ENCODE data around the gene TTC7B.

Gene TTC7B

GRCh38 chr14:90724866-90725265 lies 91.4 kb downstream of the TTC7B start:
- H3K36me3 Mint-ChIP-seq = no peaks in the 10 kb centered on the region
- H3K27me3 Mint-ChIP-seq = peaks cover 5% of the 10 kb centered on the region
- no peak for DNase-seq
- CTCF ChIA-PET = no interaction called here
- no peaks in the 10 kb centered on the region for H3K4me1 Mint-ChIP-seq
- H3K27ac Mint-ChIP-seq = no peak overlapping the region
- peaks cover 2% of the 10 kb centered on the region for H3K9me3 Mint-ChIP-seq
- no peak overlapping the region for H3K4me3 Mint-ChIP-seq

DNA sequence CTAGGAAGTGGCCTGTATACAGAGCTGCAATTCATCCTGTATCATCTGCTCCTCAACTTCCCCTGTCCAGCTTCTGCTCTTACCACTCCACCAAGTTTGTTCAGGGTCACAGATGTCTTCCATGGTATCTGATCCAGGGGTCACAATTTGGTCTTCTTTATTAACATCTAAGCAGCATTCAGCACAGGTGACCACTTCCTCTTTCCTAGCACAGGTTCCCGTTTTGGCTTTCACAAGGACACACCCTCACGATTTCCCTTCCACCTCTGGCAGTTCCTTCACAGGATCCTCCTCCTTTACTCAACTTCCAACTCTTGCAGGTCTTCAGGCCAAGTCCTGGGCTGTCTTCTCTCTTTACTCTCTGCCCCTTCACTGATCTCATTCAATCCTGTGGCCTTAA lies 93.6 kb downstream of the TTC7B start:
- Mint-ChIP-seq H3K4me3 (no peak overlapping the region), H3K27ac (no peak overlapping the region), H3K9me3 (peaks cover 2% of the 10 kb centered on the region), H3K4me1 (no peaks in the 10 kb centered on the region), H3K27me3 (peaks cover 5% of the 10 kb centered on the region), H3K36me3 (no peaks in the 10 kb centered on the region)
- CTCF ChIA-PET = no interaction called here
- DNase-seq = no peak

DNA sequence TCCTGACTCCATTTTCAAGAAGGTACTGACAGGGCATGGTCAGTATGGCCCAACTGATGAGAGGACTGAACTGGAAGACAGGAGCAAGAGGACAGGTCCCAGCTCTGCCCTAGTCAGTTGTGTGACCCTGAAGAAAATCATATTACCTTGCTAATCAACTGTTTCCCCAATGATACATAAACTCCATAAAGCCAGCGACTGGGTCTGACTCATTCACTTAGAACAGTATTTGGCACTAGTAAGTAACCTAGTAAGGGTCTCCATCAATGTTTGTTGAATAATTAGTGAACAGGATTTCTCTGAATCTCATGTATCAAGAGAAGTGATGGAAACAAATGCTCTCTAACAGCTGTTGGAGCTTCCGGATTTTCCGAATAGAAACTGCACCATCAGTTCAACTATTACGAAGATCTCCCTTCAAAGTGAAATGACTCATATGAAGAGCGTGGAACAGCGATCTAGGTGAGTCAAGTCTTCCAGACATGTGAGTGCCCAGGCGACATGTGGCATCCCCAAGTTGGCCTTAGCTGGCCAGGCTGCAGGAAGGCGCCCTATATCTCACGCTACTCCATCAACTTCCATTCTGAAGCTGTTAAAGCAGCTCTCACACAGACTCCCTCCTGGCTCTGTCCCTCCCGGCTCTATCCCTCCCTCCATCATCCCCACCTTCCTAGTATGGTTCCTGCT lies 94.5 kb downstream of the TTC7B start:
- Mint-ChIP-seq H3K4me1 (no peaks in the 10 kb centered on the region), H3K27me3 (peaks cover 5% of the 10 kb centered on the region), H3K27ac (no peak overlapping the region), H3K4me3 (no peak overlapping the region), H3K9me3 (peaks cover 2% of the 10 kb centered on the region), H3K36me3 (no peaks in the 10 kb centered on the region)
- CTCF ChIA-PET = no interaction called here
- DNase-seq = no peak

DNA sequence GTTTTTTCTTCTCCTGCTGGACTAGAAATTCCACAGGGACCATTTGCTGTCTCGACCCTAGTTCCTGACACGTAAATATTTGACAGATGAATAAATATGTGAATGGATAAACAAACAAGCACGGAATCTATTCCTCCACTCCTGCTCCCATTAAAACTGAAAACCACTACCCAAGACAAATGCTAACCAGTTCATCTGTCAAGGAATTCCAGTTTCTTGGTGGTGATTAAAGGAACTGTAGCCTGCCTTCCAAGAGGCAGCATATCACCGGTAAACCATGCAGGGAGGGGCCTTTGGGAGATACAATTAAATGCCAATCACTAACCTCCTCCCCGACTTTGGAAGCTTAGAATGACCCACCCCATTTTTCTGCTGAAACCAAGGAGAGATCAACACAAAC lies 95.4 kb downstream of the TTC7B start:
- CTCF ChIA-PET = interaction anchor here (0.5 kb wide), 1 partner anchor 314 kb away, joined by 3 read pairs; no protein-coding TSS in a partner anchor
- peaks cover 9% of the 10 kb centered on the region for H3K27me3 Mint-ChIP-seq
- H3K4me1 Mint-ChIP-seq = no peaks in the 10 kb centered on the region
- H3K36me3 Mint-ChIP-seq = no peaks in the 10 kb centered on the region
- DNase-seq = no peak
- H3K27ac Mint-ChIP-seq = no peak overlapping the region
- H3K4me3 Mint-ChIP-seq = no peak overlapping the region
- peaks cover 2% of the 10 kb centered on the region for H3K9me3 Mint-ChIP-seq

DNA sequence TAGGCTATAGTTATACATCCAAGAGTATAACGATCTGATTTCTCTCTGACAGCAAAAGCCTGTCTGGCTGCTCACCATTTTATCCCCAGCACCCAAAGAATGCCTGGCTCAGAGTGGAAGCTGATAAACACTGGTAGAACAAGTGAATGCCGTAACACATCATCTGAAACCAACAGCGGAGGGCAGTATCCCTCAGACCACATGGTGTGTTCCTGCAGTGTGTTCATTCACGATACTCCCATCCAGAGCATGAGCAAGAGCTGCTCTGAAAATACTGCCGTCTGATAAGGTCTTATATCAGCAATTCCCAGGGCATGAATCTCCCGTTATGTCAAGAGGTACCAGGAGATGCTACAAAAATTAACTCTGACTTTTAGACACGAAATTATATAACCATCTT lies 95.9 kb downstream of the TTC7B start:
- CTCF ChIA-PET = interaction anchor here (0.5 kb wide), 1 partner anchor 314 kb away, joined by 3 read pairs; no protein-coding TSS in a partner anchor
- H3K9me3 Mint-ChIP-seq = no peaks in the 10 kb centered on the region
- no peak for DNase-seq

DNA sequence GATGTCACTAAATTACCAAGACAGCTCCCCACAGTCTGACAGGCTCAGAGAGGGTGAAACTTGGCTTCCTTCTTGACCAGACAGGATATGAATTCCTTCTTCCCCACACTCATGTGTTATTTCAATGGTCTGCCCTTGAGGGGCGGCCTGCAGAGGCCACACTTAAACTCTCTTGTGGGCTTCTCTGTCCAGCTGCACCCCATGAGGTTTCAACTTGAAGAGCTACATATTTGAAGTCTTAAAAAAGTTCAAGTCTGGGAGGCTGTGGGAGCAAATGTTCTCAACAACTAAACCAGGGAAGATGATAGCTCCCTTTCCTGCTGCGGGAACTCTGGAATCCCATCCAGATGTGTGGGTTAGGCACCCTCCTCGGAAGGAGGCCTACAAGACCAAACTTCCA lies 98.3 kb downstream of the TTC7B start:
- Mint-ChIP-seq H3K27ac (no peak overlapping the region), H3K4me1 (no peaks in the 10 kb centered on the region), H3K9me3 (no peaks in the 10 kb centered on the region), H3K4me3 (no peak overlapping the region), H3K36me3 (no peaks in the 10 kb centered on the region), H3K27me3 (peaks cover 13% of the 10 kb centered on the region)
- CTCF ChIA-PET = no interaction called here
- DNase-seq = no peak

More for the DNA sequence above, 95.9 kb downstream of the TTC7B start:
- Mint-ChIP-seq H3K36me3 (no peaks in the 10 kb centered on the region), H3K4me3 (no peak overlapping the region), H3K4me1 (no peaks in the 10 kb centered on the region), H3K27ac (no peak overlapping the region), H3K27me3 (peaks cover 13% of the 10 kb centered on the region)

DNA sequence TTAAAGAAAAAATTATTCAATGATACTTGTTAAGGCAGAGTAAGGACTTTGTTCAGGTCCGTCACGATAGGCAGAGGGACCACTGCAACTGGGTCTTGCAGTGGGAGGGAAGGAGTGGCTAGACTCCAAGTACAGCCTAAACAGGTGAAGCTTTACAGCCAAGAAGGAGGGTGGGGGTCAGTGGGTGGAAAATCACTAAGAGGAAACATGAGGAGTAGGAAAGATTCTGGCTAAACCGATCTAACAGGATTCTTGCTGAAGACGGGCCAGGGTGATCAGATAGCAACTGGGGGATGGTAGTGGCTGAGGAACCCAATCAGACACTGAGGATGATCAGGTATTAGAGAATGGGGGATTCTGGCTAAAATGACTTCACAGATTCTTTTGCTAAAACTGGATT lies 100.2 kb downstream of the TTC7B start:
- H3K4me3 Mint-ChIP-seq = no peak overlapping the region
- H3K27me3 Mint-ChIP-seq = peaks cover 17% of the 10 kb centered on the region
- DNase-seq = no peak
- H3K36me3 Mint-ChIP-seq = no peaks in the 10 kb centered on the region
- no peak overlapping the region for H3K27ac Mint-ChIP-seq
- H3K9me3 Mint-ChIP-seq = no peaks in the 10 kb centered on the region
- CTCF ChIA-PET = interaction anchor here (0.8 kb wide), 1 partner anchor 19 kb away, joined by 3 read pairs; no protein-coding TSS in a partner anchor
- no peaks in the 10 kb centered on the region for H3K4me1 Mint-ChIP-seq

GRCh38 chr14:90715495-90715894 lies 100.7 kb downstream of the TTC7B start:
- Mint-ChIP-seq H3K9me3 (no peaks in the 10 kb centered on the region), H3K27ac (no peak overlapping the region), H3K27me3 (peaks cover 17% of the 10 kb centered on the region), H3K36me3 (no peaks in the 10 kb centered on the region), H3K4me3 (no peak overlapping the region), H3K4me1 (no peaks in the 10 kb centered on the region)
- CTCF ChIA-PET = no interaction called here
- no peak for DNase-seq

- no peak overlapping the region for H3K4me3 Mint-ChIP-seq
- peaks cover 12% of the 10 kb centered on the region for H3K27me3 Mint-ChIP-seq
- H3K9me3 Mint-ChIP-seq = no peaks in the 10 kb centered on the region
- no peak overlapping the region for H3K27ac Mint-ChIP-seq
- H3K4me1 Mint-ChIP-seq = no peaks in the 10 kb centered on the region
- no peak for DNase-seq
- no peaks in the 10 kb centered on the region for H3K36me3 Mint-ChIP-seq
- CTCF ChIA-PET = interaction anchor here (0.6 to 0.7 kb wide), 2 partner anchors 9 to 17 kb away, joined by 3 to 4 read pairs; no protein-coding TSS in a partner anchor
Observed at GRCh38 chr14:90714811-90715210, 101.4 kb downstream of the TTC7B start.

- Mint-ChIP-seq H3K4me1 (peaks cover 5% of the 10 kb centered on the region), H3K36me3 (no peaks in the 10 kb centered on the region), H3K9me3 (no peaks in the 10 kb centered on the region), H3K27ac (no peak overlapping the region), H3K27me3 (peaks cover 13% of the 10 kb centered on the region), H3K4me3 (no peak overlapping the region)
- no peak for DNase-seq
- CTCF ChIA-PET = interaction anchor here (1.6 kb wide), 1 partner anchor 54 kb away, joined by 4 read pairs; no protein-coding TSS in a partner anchor
Observed at GRCh38 chr14:90704738-90705392, 111.4 kb downstream of the TTC7B start.

- H3K4me1 Mint-ChIP-seq = peaks cover 5% of the 10 kb centered on the region
- no peaks in the 10 kb centered on the region for H3K36me3 Mint-ChIP-seq
- no peaks in the 10 kb centered on the region for H3K9me3 Mint-ChIP-seq
Observed at GRCh38 chr14:90703841-90704737, 112.1 kb downstream of the TTC7B start.

GRCh38 chr14:90700933-90701776 lies 115.1 kb downstream of the TTC7B start:
- Mint-ChIP-seq H3K4me1 (peaks cover 5% of the 10 kb centered on the region), H3K36me3 (no peaks in the 10 kb centered on the region), H3K9me3 (no peaks in the 10 kb centered on the region), H3K4me3 (no peak overlapping the region), H3K27me3 (peaks cover 19% of the 10 kb centered on the region), H3K27ac (no peak overlapping the region)
- DNase-seq = no peak
- CTCF ChIA-PET = interaction anchor here (4.8 kb wide), 1 partner anchor 58 kb away, joined by 20 read pairs; no protein-coding TSS in a partner anchor

More at GRCh38 chr14:90703841-90704737, 112.1 kb downstream of the TTC7B start:
- Mint-ChIP-seq H3K27ac (no peak overlapping the region), H3K4me3 (no peak overlapping the region), H3K27me3 (peaks cover 13% of the 10 kb centered on the region)
- DNase-seq = no peak
- CTCF ChIA-PET = interaction anchor here (1.6 kb wide), 1 partner anchor 55 kb away, joined by 4 read pairs; no protein-coding TSS in a partner anchor

GRCh38 chr14:90699016-90699415 lies 117.2 kb downstream of the TTC7B start:
- Mint-ChIP-seq H3K36me3 (no peaks in the 10 kb centered on the region), H3K27me3 (peaks cover 13% of the 10 kb centered on the region), H3K9me3 (no peaks in the 10 kb centered on the region), H3K27ac (no peak overlapping the region), H3K4me1 (peaks cover 5% of the 10 kb centered on the region), H3K4me3 (no peak overlapping the region)
- DNase-seq = no peak
- CTCF ChIA-PET = interaction anchor here (0.7 to 4.8 kb wide), 5 partner anchors 21 to 423 kb away, joined by 3 to 26 read pairs (median 18); no protein-coding TSS in a partner anchor
